Calu3 (cell line): ENCODE measurements around the gene ULK4. TPM values are rescaled to one million over a fixed set of nuclear protein-coding genes. Genes with fewer than 3 reads are reported as not detected.
"Not testable (repeated sequence)": the region's sequence is repeated elsewhere in the genome, so short reads cannot be mapped to it uniquely, and the experiment has no call there.

Experiments
- BruUV-seq: library from RNA; stranded (reverse); fragments of 400-500 nt; replicated peaks from 2 replicates; lab custom pipeline; 2021; lab: Mats Ljungman, UMichigan
- CTCF ChIA-PET: fragments of 300-600 bp; sonication (Branson Sonifier 250); formaldehyde crosslinking; loops from one replicate; lab custom pipeline; 2022; ENCODE audit warnings: antibody characterized with exemption; lab: Charles Lee
- DNase-seq: peaks from one replicate; pipeline ENCODE4 v3.0.0; 2022
- H3K27ac Mint-ChIP-seq: one replicate; pipeline ENCODE4 v1.8.0; 2022; ENCODE audit warnings: mixed read lengths; ENCODE audit not compliant: unreplicated experiment
- H3K27me3 Mint-ChIP-seq: one replicate; pipeline ENCODE4 v1.8.0; 2022; ENCODE audit warnings: mixed read lengths; ENCODE audit not compliant: unreplicated experiment
- H3K36me3 Mint-ChIP-seq: one replicate; pipeline ENCODE4 v1.8.0; 2022; ENCODE audit warnings: mild to moderate bottlenecking, moderate library complexity, mixed read lengths; ENCODE audit not compliant: insufficient read depth, unreplicated experiment
- H3K4me1 Mint-ChIP-seq: one replicate; pipeline ENCODE4 v1.8.0; 2022; ENCODE audit warnings: mild to moderate bottlenecking, low read depth, mixed read lengths; ENCODE audit not compliant: unreplicated experiment
- H3K4me3 Mint-ChIP-seq: one replicate; pipeline ENCODE4 v1.8.0; 2022; ENCODE audit warnings: mild to moderate bottlenecking, low read depth, moderate library complexity, mixed read lengths; ENCODE audit not compliant: unreplicated experiment
- H3K9me3 Mint-ChIP-seq: one replicate; pipeline ENCODE4 v1.8.0; 2022; ENCODE audit warnings: low read depth, mixed read lengths; ENCODE audit not compliant: unreplicated experiment
- CTCF ChIP-seq: fragments of 200-600 bp; IDR thresholded peaks from one replicate; pipeline ENCODE4 v1.8.0; 2022; ENCODE audit warnings: antibody characterized with exemption; ENCODE audit not compliant: unreplicated experiment
- intact Hi-C: fragments of 100-400 bp; cut with micrococcal nuclease; formaldehyde crosslinking; loops from one replicate; pipeline ENCODE4 v1.10.0; 2022; ENCODE audit not compliant: unreplicated experiment
- total RNA-seq: library from RNA; stranded (reverse); gene quantifications from 2 replicates; pipeline ENCODE4 v1.2.3, GENCODE V29; 2022

The ULK4 gene
- total RNA-seq, 1 experiment from 2014 or later, result 8.7 TPM

GRCh38 chr3:41286305-41286704 lies 675.6 kb downstream of the ULK4 start:
- Mint-ChIP-seq H3K27ac (no peak overlapping the region), H3K4me1 (no peaks in the 10 kb centered on the region), H3K27me3 (peaks cover under 1% of the 10 kb centered on the region), H3K9me3 (no peaks in the 10 kb centered on the region), H3K4me3 (no peak overlapping the region), H3K36me3 (no peaks in the 10 kb centered on the region)
- CTCF ChIA-PET, result no interaction called here
- no peak for TF ChIP-seq CTCF
- no peak for DNase-seq
- intact Hi-C loops, result no loop called here
- no TSS peak for BruUV-seq

GRCh38 chr3:41284934-41285333 lies 677.0 kb downstream of the ULK4 start:
- H3K27ac Mint-ChIP-seq, DNase-seq, H3K36me3 Mint-ChIP-seq, intact Hi-C loops, CTCF ChIA-PET, BruUV-seq, H3K4me3 Mint-ChIP-seq, H3K4me1 Mint-ChIP-seq, H3K9me3 Mint-ChIP-seq: not testable (repeated sequence)
- H3K27me3 Mint-ChIP-seq, result peaks cover 14% of the 10 kb centered on the region

GRCh38 chr3:41277790-41278465 lies 684.0 kb downstream of the ULK4 start:
- Mint-ChIP-seq H3K9me3 (peaks cover 6% of the 10 kb centered on the region), H3K36me3 (no peaks in the 10 kb centered on the region), H3K4me3 (no peak overlapping the region), H3K27me3 (peaks cover 21% of the 10 kb centered on the region), H3K4me1 (peaks cover 32% of the 10 kb centered on the region), H3K27ac (no peak overlapping the region)
- TF ChIP-seq CTCF, result no peak
- DNase-seq, result no peak
- intact Hi-C loops, result no loop called here
- CTCF ChIA-PET, result no interaction called here
- no TSS peak for BruUV-seq

- no peak overlapping the region for H3K27ac Mint-ChIP-seq
- no peak for DNase-seq
- no TSS peak for BruUV-seq
- intact Hi-C loops, result no loop called here
- H3K4me1 Mint-ChIP-seq, result peaks cover 32% of the 10 kb centered on the region
- H3K4me3 Mint-ChIP-seq, result no peak overlapping the region
- TF ChIP-seq CTCF, result no peak
- peaks cover 8% of the 10 kb centered on the region for H3K9me3 Mint-ChIP-seq
- H3K27me3 Mint-ChIP-seq, result peaks cover 20% of the 10 kb centered on the region
- CTCF ChIA-PET, result interaction anchor here (0.6 kb wide), 1 partner anchor 1744 kb away, joined by 3 read pairs; no protein-coding TSS in a partner anchor
- H3K36me3 Mint-ChIP-seq, result no peaks in the 10 kb centered on the region
Observed at GRCh38 chr3:41276191-41276590, 685.7 kb downstream of the ULK4 start.

- H3K27me3 Mint-ChIP-seq, result peaks cover 9% of the 10 kb centered on the region
- H3K27ac Mint-ChIP-seq, result no peak overlapping the region
- H3K4me3 Mint-ChIP-seq, result no peak overlapping the region
- CTCF ChIA-PET, result no interaction called here
- intact Hi-C loops, result no loop called here
- peaks cover 4% of the 10 kb centered on the region for H3K9me3 Mint-ChIP-seq
- peaks cover 32% of the 10 kb centered on the region for H3K4me1 Mint-ChIP-seq
- no TSS peak for BruUV-seq
- DNase-seq, result peak; percentile 20
- no peak for TF ChIP-seq CTCF
- no peaks in the 10 kb centered on the region for H3K36me3 Mint-ChIP-seq
Observed at GRCh38 chr3:41274944-41275668, 686.8 kb downstream of the ULK4 start.
